ENCODE data around the gene PRKAG3. TPM values are rescaled to one million over a fixed set of nuclear protein-coding genes. Genes with fewer than 3 reads are reported as not detected.

PRKAG3 gene
- not detected for total RNA-seq

DNA sequence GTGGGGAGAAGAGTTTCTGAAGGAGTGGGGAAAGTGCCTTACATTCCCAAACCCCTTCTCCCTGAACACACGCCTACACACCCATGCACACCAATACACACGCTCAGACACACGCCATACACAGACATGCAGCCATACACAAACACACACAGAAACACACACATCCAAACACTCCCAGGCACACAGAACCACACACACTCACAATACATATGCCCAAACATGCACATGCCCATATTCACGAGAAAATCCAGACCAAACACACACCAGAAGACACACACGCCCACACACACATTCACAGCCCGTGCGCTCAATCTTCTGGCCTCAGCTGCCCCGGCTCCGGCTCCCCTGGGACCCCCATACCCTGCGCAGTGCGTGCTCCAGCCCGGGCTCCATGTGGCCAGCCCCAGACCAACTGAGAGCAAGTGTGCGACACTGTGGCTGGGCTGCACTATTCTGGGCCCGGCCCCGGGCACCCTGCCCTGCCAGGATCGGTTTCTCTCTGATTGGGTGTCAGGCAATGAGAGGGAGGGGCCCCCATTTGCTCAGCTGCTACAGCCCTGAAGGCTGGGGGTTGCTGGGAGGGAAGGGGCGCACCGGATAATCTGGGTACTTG lies at the start of gene PRKAG3:
Gene PRKAG3, minus strand, starts transcription at position 426 of the 613 bp plus-strand sequence.
- Mint-ChIP-seq H3K4me3 (no peak within 1 kb of the TSS), H3K36me3 (ENCODE audit: low read depth) (no peaks in the 10 kb centered on the region), H3K27me3 (peaks cover 19% of the 10 kb centered on the region), H3K9me3 (no peaks in the 10 kb centered on the region), H3K27ac (no peak within 1 kb of the TSS), H3K4me1 (no peaks in the 10 kb centered on the region)
- CTCF ChIA-PET: interaction anchor here (0.8 to 1.2 kb wide), 2 partner anchors 9 to 16 kb away, joined by 3 read pairs; no protein-coding TSS in a partner anchor
- no peak for DNase-seq
- POLR2A ChIA-PET: no interaction called here

DNA sequence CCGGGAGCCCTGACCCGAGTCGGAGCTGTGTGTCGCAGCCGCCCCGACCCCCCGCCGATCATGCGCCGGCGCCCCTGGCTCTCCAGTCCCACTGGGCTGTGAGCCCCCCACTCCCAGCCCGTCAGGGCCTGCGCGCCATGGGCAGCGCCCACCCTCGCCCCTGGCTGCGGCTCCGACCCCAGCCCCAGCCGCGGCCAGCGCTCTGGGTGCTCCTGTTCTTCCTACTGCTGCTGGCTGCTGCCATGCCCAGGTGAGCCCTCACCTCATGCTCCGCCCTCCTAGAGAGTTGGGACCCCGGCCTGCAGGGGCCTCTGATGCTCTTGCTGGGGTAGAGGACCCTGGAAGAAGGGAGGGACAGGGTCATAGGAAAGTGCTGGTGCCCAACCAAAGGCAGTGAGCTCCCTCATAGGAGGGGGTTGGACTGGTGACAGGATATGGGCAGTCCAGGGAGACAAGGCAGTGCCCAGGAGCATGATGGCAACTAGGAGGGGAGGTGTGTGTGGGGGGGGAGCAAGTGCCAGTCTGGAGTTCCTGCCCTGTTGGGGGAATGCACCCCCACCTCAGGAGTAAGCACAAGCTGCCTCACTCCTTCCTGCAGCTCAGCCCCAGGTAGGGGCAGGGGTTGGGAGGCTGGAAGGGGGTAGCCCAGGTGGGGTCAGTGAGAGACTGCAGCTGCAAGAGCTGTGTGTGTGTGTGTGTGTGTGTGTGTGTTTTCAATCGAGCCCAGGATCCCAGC lies 49.4 kb upstream of the PRKAG3 start:
- Mint-ChIP-seq H3K36me3 (ENCODE audit: low read depth) (no peaks in the 10 kb centered on the region), H3K27ac (no peak overlapping the region), H3K4me3 (no peak overlapping the region), H3K27me3 (peaks cover 74% of the 10 kb centered on the region), H3K4me1 (peaks cover 16% of the 10 kb centered on the region), H3K9me3 (no peaks in the 10 kb centered on the region)
- CTCF ChIA-PET: interaction anchor here (0.6 to 27.4 kb wide), 6 partner anchors 12 to 171 kb away, joined by 3 to 669 read pairs (median 3); partner anchors contain the start of gene TTLL4
- POLR2A ChIA-PET: no interaction called here
- no peak for DNase-seq

DNA sequence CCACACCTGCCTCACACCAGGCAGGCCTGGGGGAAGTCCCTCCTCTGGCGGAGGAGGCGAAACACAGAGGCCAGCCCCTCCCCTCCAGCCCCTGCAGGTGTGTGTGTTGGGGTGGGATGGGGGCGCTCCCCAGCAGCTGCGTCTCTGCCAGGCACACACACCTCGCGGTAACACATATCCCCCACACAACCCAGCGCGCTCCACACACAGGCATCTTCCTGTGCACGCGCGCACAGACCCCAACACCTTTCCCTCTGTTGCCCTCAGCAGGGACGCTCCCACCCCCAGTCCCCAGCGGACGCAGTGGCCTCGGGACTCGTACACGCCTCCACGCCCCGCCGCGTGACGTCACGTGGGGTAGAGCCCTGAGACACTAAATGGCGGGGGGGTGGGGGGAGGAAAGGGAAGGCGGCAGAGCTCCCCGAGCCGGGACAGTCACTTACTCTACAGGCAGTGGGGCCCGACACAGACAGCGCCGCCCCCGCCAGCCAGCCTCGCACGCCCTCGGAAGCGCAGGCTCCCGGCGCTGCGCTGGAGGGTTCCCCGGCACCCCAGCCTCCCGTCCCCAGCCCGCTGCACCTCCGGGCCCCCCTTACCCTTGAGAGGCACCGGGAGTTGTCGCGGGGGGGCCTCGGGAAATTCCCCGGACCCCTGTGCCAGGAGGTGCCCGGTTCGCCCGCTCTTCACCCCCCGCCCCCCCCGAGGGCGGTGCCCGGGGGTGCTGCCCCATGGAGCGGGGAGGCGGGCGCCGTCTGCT lies 48.7 kb upstream of the PRKAG3 start, which contains the start of gene WNT10A:
Gene WNT10A, plus strand, starts transcription at position 751 of the 757 bp plus-strand sequence. CDS start 144 bp downstream, outside the sequence.
- H3K36me3 Mint-ChIP-seq (ENCODE audit: low read depth): no peaks in the 10 kb centered on the region
- DNase-seq: peak; percentile 37
- peaks cover 16% of the 10 kb centered on the region for H3K4me1 Mint-ChIP-seq
- POLR2A ChIA-PET: no interaction called here
- no peak within 1 kb of the TSS for H3K27ac Mint-ChIP-seq
- CTCF ChIA-PET: interaction anchor here (0.5 to 27.4 kb wide), 6 partner anchors 11 to 485 kb away, joined by 3 to 669 read pairs (median 3); partner anchors contain the start of gene TTLL4
- peak within 1 kb of the TSS; percentile 57 for H3K4me3 Mint-ChIP-seq
- no peaks in the 10 kb centered on the region for H3K9me3 Mint-ChIP-seq
- peaks cover 74% of the 10 kb centered on the region for H3K27me3 Mint-ChIP-seq

DNA sequence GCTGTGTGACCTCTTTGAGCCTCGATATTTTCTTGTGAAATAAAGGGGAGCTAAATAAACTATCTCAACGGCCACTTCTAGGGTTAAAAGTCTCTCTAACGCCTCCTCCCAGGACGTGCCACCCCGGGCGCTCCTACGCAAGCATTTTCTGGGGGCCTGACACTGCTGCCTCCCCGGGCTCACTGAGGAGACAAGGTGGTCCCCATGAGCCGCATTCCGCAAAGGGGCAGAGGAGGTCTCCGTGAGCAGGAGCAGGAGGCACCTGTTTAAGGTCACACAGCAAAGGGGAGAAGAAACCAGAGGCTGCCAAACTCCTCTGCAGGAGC lies 48.1 kb upstream of the PRKAG3 start:
- H3K36me3 Mint-ChIP-seq (ENCODE audit: low read depth): no peaks in the 10 kb centered on the region
- no peak for DNase-seq
- CTCF ChIA-PET: interaction anchor here (0.5 to 27.4 kb wide), 3 partner anchors 20 to 485 kb away, joined by 3 to 669 read pairs (median 3); no protein-coding TSS in a partner anchor
- no peak overlapping the region for H3K27ac Mint-ChIP-seq
- peak overlapping the region; percentile 14 for H3K4me3 Mint-ChIP-seq
- H3K9me3 Mint-ChIP-seq: no peaks in the 10 kb centered on the region
- POLR2A ChIA-PET: no interaction called here
- H3K27me3 Mint-ChIP-seq: peaks cover 73% of the 10 kb centered on the region
- peaks cover 16% of the 10 kb centered on the region for H3K4me1 Mint-ChIP-seq

DNA sequence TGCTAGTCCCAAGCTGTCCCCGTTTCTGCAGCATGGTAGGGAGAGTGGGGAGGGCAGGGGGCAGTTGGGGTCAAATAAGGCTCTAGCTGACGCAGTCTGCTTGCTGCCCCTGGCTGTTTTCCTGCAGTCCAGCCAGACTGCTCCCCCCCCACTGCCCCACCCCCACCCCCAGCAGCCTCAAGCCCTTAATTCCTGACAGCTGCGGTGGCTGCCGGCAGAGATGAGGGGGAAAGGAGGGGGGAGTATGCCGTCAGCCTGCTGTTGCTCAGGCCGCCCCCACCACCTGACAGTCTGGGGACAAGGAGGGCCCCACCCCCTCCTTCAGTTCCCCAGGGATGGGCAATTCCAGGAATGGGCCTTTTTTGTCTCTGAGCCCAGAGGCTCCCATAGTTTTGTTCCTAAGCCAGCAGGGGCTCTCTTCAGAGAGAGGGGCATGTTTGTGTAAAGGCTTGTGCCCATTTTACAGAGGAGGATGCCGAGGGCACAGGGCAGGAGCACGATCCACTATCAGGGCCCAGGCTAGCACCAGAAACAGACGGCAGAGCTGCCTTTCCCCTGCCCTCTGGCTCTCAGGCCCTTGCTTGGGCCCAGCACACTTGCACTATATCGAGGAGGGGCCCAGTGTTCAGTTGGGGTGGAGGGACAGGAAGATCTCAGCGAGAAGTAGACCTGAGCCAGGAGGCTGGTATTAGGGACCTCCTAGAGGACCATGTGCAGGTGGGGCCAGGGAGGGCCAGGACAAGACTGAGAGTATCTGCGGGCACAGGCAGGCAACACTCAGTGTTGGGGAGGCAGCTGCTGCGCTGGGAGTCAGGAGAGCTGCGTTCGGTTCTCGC lies 47.5 kb upstream of the PRKAG3 start:
- no peak overlapping the region for H3K27ac Mint-ChIP-seq
- no peaks in the 10 kb centered on the region for H3K9me3 Mint-ChIP-seq
- peaks cover 73% of the 10 kb centered on the region for H3K27me3 Mint-ChIP-seq
- ChIA-PET CTCF (interaction anchor here (1.5 to 27.4 kb wide), 2 partner anchors 20 to 117 kb away, joined by 3 to 669 read pairs; no protein-coding TSS in a partner anchor), POLR2A (no interaction called here)
- peak overlapping the region; percentile 14 for H3K4me3 Mint-ChIP-seq
- no peaks in the 10 kb centered on the region for H3K36me3 Mint-ChIP-seq (ENCODE audit: low read depth)
- DNase-seq: no peak
- H3K4me1 Mint-ChIP-seq: peaks cover 16% of the 10 kb centered on the region

DNA sequence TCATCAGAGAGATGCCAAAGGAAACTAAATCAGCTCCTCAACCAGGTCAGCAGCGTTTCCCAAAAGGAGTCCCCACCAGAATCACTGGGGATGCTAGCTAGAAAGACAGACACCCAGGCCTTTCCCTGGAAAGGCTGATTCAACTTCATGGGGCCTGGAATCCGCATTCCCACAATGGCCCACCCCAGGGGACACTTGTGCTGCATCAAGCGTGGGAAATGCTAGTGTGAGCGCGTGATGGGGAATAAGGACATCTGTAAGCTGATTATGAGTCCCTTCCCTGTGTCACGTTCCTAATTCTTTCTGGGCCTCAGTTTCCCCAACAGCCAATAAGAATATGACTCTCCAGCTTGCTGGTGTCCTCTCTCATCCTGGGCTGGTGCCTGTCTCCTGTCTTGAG lies 46.9 kb upstream of the PRKAG3 start:
- no peak overlapping the region for H3K4me3 Mint-ChIP-seq
- H3K36me3 Mint-ChIP-seq (ENCODE audit: low read depth): no peaks in the 10 kb centered on the region
- no peak overlapping the region for H3K27ac Mint-ChIP-seq
- H3K4me1 Mint-ChIP-seq: peaks cover 16% of the 10 kb centered on the region
- H3K27me3 Mint-ChIP-seq: peaks cover 71% of the 10 kb centered on the region
- no peak for DNase-seq
- H3K9me3 Mint-ChIP-seq: no peaks in the 10 kb centered on the region
- POLR2A ChIA-PET: no interaction called here
- CTCF ChIA-PET: interaction anchor here (1.5 to 27.4 kb wide), 2 partner anchors 21 to 118 kb away, joined by 3 to 669 read pairs; no protein-coding TSS in a partner anchor

DNA sequence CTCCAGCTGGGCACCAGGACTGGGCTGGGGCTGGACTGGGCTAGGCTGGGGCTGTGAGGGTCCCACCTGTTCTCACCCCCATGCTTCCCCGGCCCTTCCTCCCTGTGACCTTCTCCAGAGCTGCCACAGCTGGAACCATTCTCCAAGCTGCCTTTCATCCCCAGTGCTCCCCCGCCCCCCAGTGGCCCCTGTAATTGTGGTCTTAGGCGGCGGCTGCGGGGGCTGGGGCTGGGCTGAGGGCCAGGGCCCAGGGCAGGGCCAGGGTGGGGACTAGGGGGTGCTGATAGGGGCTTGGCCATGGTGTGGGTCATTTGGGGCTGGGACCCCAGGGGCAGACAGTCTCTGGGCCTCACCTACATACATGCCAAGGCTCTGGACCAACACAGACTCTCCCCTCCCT lies 46.3 kb upstream of the PRKAG3 start:
- Mint-ChIP-seq H3K4me1 (peaks cover 18% of the 10 kb centered on the region), H3K27ac (no peak overlapping the region), H3K9me3 (no peaks in the 10 kb centered on the region), H3K27me3 (peaks cover 71% of the 10 kb centered on the region), H3K36me3 (ENCODE audit: low read depth) (no peaks in the 10 kb centered on the region), H3K4me3 (no peak overlapping the region)
- ChIA-PET POLR2A (no interaction called here), CTCF (interaction anchor here (2.2 to 27.4 kb wide), 3 partner anchors 14 to 72 kb away, joined by 5 to 669 read pairs (median 11); no protein-coding TSS in a partner anchor)
- DNase-seq: no peak

DNA sequence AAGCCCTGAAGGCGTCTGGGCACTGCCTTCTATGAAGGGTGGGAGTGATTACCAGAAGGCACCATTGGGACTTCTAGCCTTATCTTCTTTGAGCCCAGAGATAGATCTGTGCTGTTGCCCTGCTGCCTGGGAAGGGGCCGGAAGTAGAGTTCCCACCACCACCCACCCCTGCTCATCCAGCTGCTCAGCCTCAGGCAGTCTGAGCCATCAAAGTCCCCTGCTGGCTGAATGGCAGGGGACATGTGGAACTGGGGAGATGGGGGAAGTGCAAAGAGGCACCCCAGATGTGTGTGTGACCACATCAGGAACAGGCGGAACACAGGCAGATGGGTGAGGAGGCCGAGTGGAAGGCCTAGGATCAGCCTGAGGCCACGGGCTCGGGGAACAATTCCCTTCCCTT lies 45.7 kb upstream of the PRKAG3 start:
- H3K27me3 Mint-ChIP-seq: peaks cover 71% of the 10 kb centered on the region
- H3K27ac Mint-ChIP-seq: no peak overlapping the region
- DNase-seq: no peak
- H3K4me3 Mint-ChIP-seq: no peak overlapping the region
- ChIA-PET CTCF (interaction anchor here (0.6 to 27.4 kb wide), 7 partner anchors 9 to 81 kb away, joined by 3 to 669 read pairs (median 6); no protein-coding TSS in a partner anchor), POLR2A (no interaction called here)
- no peaks in the 10 kb centered on the region for H3K36me3 Mint-ChIP-seq (ENCODE audit: low read depth)
- H3K4me1 Mint-ChIP-seq: peaks cover 18% of the 10 kb centered on the region
- no peaks in the 10 kb centered on the region for H3K9me3 Mint-ChIP-seq

DNA sequence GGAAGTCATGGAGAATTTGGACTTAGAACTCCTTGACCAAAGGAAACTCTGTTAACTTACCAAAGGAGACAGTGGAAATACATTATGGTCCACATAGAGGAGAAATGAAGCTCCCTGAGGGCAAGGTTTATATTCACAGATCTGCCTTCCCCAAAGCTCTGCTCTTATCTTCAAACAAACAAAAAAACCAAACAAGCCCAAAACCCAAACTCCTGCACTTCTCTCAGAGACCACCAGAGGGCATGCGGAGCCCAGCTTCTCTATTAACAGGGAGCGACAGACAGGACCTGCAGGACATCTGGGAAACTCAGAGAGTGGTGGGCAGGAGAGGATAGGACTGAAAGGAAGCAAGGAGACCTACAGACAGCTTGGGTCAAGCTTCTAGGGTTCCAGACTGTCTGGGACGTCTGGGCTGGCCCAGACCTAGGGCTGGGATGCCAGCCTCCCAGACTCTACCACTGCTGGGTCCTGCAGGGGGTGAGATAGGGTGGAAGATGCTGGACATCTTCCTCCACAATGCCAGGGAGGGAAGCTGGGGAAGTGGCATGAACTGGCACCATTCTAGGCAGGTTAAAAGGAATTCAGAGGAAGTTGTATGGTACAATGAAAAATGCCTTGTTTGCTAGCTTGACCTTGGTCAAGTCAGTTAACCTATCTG lies 45.1 kb upstream of the PRKAG3 start:
- Mint-ChIP-seq H3K4me1 (peaks cover 23% of the 10 kb centered on the region), H3K36me3 (ENCODE audit: low read depth) (no peaks in the 10 kb centered on the region), H3K9me3 (no peaks in the 10 kb centered on the region), H3K4me3 (no peak overlapping the region), H3K27ac (no peak overlapping the region), H3K27me3 (peaks cover 72% of the 10 kb centered on the region)
- peak; percentile 67 for DNase-seq
- POLR2A ChIA-PET: no interaction called here
- CTCF ChIA-PET: interaction anchor here (0.6 to 27.4 kb wide), 14 partner anchors 9 to 646 kb away, joined by 3 to 669 read pairs (median 4); no protein-coding TSS in a partner anchor

DNA sequence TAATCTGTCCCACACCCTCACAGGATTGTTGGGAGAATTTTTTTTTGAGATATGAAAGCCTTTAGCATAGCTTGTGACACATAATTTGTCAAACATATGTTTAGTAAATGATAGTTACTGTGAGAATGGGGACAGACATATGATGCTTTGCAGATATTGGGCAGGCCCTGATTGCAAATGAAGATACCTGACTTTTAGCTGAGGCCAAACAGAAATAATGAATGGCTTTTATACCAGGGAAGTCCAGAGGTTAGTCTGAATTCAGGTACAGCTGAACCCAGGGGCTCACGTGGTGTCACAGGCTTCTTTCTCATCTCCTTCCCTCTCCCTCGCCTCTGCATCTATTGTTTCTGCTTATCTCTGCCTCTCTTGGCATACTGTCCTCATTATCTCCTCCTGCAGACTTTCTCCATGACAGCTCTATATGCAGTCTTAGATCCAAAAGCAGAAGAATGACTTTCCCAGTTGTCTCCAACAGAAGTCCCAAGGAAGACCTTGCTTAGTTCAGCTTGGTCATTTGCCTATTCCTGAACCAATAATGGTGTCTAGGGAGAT lies 44.2 kb upstream of the PRKAG3 start:
- no peaks in the 10 kb centered on the region for H3K9me3 Mint-ChIP-seq
- peaks cover 70% of the 10 kb centered on the region for H3K27me3 Mint-ChIP-seq
- DNase-seq: no peak
- H3K27ac Mint-ChIP-seq: no peak overlapping the region
- H3K4me1 Mint-ChIP-seq: peaks cover 22% of the 10 kb centered on the region
- H3K4me3 Mint-ChIP-seq: no peak overlapping the region
- H3K36me3 Mint-ChIP-seq (ENCODE audit: low read depth): no peaks in the 10 kb centered on the region
- ChIA-PET POLR2A (no interaction called here), CTCF (interaction anchor here (0.5 to 27.4 kb wide), 12 partner anchors 12 to 645 kb away, joined by 3 to 669 read pairs (median 4); no protein-coding TSS in a partner anchor)

DNA sequence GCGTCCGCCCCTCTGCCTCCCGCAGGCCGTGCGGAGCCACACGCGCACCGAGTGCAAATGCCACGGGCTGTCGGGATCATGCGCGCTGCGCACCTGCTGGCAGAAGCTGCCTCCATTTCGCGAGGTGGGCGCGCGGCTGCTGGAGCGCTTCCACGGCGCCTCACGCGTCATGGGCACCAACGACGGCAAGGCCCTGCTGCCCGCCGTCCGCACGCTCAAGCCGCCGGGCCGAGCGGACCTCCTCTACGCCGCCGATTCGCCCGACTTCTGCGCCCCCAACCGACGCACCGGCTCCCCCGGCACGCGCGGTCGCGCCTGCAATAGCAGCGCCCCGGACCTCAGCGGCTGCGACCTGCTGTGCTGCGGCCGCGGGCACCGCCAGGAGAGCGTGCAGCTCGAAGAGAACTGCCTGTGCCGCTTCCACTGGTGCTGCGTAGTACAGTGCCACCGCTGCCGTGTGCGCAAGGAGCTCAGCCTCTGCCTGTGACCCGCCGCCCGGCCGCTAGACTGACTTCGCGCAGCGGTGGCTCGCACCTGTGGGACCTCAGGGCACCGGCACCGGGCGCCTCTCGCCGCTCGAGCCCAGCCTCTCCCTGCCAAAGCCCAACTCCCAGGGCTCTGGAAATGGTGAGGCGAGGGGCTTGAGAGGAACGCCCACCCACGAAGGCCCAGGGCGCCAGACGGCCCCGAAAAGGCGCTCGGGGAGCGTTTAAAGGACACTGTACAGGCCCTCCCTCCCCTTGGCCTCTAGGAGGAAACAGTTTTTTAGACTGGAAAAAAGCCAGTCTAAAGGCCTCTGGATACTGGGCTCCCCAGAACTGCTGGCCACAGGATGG lies 42.0 kb upstream of the PRKAG3 start:
- ChIA-PET CTCF (interaction anchor here (1.0 to 27.4 kb wide), 5 partner anchors 26 to 185 kb away, joined by 3 to 669 read pairs (median 4); no protein-coding TSS in a partner anchor), POLR2A (no interaction called here)
- Mint-ChIP-seq H3K4me1 (peaks cover 11% of the 10 kb centered on the region), H3K36me3 (ENCODE audit: low read depth) (no peaks in the 10 kb centered on the region), H3K27ac (no peak overlapping the region), H3K4me3 (no peak overlapping the region), H3K27me3 (peaks cover 77% of the 10 kb centered on the region), H3K9me3 (no peaks in the 10 kb centered on the region)
- no peak for DNase-seq
